Fibroblast of the aortic adventitia (primary cell): ENCODE measurements around the gene SMPD3. TPM values are rescaled to one million over a fixed set of nuclear protein-coding genes. Genes with fewer than 3 reads are reported as not detected.

Experiments
- DNase-seq: peaks from one replicate; pipeline ENCODE4 v3.0.0-alpha.2; 2010; ENCODE audit warnings: low read depth
- H3K4me3 ChIP-seq: 2 replicates; pipeline ENCODE4 v1.5.1; 2011; ENCODE audit warnings: low read depth, mild to moderate bottlenecking, control low read depth, low read length, moderate library complexity
- CTCF ChIP-seq: IDR thresholded peaks from 2 replicates; pipeline ENCODE4 v1.5.1; 2011; ENCODE audit warnings: mild to moderate bottlenecking, low read length, control low read depth, inconsistent platforms; ENCODE audit not compliant: insufficient read depth
- total RNA-seq: library from RNA; depleted of rRNA; stranded (reverse); fragments of >200 nt; gene quantifications from 2 replicates; pipeline ENCODE4 v1.2.3, GENCODE V29; 2012; ENCODE audit warnings: low replicate concordance

The SMPD3 gene
- total RNA-seq, 1 donor: not detected

GRCh38 chr16:68460067-68460466 lies 11.8 kb upstream of the SMPD3 start:
- no peak for DNase-seq
- TF ChIP-seq CTCF: no peak
- no peak overlapping the region for H3K4me3 ChIP-seq

DNA sequence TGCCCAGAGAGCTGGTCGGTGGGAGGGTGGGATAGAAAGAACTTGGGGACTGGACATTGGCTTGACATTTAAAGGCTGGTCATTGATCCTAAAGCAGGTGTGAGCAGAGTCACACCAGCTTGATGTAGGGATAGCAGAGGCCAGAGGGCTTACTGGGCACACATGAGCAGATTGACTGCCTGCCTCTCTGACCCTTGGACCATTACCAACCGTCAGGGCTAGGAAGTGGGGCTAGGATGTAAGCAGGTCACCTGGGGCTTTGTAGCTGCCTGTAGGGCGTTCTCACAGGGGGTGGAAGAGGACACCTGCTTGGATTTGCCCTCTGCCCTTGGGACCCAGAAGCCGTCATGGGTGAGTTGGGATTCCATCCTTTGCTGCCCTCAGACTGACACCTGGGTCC lies 11.1 kb upstream of the SMPD3 start:
- H3K4me3 ChIP-seq: no peak overlapping the region
- TF ChIP-seq CTCF: no peak
- no peak for DNase-seq

- no peak for DNase-seq
- no peak for TF ChIP-seq CTCF
- H3K4me3 ChIP-seq: no peak overlapping the region
These were observed 10.2 kb upstream of the SMPD3 start for GRCh38 chr16:68458551-68458950.

DNA sequence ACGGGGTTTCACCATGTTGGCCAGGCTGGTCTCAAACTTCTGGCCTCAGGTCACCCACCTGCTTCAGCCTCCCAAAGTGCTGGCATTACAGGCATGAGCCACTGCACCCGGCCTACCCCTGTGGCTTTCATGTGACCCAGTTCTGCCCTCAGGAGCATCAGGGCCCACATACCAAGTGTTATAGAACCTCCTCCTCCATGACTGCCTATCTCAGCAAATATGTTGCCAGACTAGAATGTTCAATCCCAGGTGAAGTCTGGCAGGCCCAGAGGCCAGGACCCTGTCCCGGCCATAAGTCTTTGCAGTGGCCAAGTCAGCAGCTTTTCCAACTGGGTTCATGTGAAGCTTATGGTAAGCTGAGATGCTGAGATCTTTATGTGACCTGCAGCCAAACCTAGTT lies 9.8 kb upstream of the SMPD3 start:
- H3K4me3 ChIP-seq: no peak overlapping the region
- no peak for TF ChIP-seq CTCF
- DNase-seq: no peak

DNA sequence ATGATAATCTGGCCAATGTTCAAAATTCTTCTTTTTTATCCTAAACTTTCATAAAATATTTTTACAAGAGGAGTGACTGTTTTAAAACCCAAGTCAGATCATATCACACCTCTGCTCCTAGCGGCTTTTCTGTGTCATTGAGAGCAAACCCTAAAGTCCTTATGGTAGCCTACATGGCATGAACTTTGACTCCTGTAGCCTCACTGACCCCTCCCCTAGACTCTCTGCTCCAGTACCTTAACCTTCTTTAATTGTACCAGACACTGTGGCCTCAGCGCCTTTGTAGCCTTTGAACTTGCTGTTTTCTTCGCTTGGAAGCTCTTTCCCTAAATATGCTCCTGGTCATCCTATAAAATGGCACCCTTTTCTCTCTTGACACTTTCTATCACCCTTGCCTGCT lies 7.3 kb upstream of the SMPD3 start:
- no peak for TF ChIP-seq CTCF
- no peak overlapping the region for H3K4me3 ChIP-seq
- DNase-seq: no peak

DNA sequence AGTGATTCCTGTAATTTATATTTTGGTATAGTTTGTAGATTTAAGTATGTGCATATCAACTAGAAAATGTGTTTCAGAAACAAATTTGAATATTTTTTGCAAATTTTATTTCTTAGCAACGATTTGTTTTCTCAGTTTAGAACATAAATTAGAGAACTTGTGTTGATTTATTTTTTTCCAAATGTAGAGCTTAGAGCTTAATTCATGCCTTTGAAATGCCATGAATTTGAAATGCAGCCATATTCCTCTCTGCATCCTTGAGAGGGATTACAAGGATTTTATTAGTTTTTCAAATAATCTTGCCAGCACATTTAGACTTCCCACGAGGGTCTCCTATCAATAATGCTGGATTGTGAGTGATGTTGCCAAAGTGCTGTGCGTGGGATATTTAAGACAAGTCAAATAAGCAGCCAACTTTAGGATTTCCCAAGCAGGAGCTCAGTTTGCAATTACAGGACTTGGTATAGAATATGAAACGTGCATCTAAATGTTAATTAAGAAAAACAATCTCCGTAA lies 6.7 kb upstream of the SMPD3 start:
- H3K4me3 ChIP-seq: no peak overlapping the region
- TF ChIP-seq CTCF: no peak
- DNase-seq: no peak

DNA sequence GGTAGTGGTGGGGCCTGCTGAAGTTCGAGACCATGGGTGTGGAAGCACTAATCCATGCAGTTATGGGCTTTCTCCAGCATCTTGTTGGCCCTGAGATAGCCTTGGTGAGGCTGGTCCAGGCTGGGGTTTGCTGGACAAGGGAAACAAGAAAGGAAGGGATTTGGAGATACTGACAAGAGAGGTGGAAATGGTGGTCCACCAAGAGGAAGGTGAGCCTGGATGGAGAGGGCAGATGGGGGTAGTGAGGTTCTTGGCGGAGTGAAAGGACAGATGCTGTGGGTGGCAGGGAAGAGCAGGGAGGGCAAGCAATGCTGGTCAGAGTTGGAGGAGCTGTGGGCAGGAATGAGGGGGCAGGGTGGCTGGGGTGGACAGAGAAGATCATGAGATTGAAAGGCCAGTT lies 5.5 kb upstream of the SMPD3 start:
- TF ChIP-seq CTCF: no peak
- no peak overlapping the region for H3K4me3 ChIP-seq
- DNase-seq: no peak
